Karpas-422 (cell line): ENCODE results near the gene CFAP100. TPM values are rescaled to one million over a fixed set of nuclear protein-coding genes. Genes with fewer than 3 reads are reported as not detected.

Source experiments
- DNase-seq: peaks from one replicate; pipeline ENCODE4 v3.0.0-alpha.2; 2015
- H2AFZ ChIP-seq: fragments of 200-600 bp; sonication (generic); 2 replicates; pipeline ENCODE4 v1.6.1; 2014; ENCODE audit warnings: antibody characterized with exemption, low read length, mixed read lengths
- H3K27ac ChIP-seq: fragments of 200-600 bp; sonication (generic); 2 replicates; pipeline ENCODE4 v1.5.1; 2014; ENCODE audit warnings: mild to moderate bottlenecking, low read length, moderate library complexity
- H3K27me3 ChIP-seq: fragments of 200-600 bp; sonication (generic); 2 replicates; pipeline ENCODE4 v1.6.1; 2014; ENCODE audit warnings: low read length, mixed read lengths
- H3K36me3 ChIP-seq: fragments of 200-600 bp; sonication (generic); 2 replicates; pipeline ENCODE4 v1.6.1; 2014; ENCODE audit warnings: low read length, mixed read lengths; ENCODE audit not compliant: insufficient read depth
- H3K4me1 ChIP-seq: fragments of 200-600 bp; sonication (generic); 2 replicates; pipeline ENCODE4 v1.6.1; 2014; ENCODE audit warnings: mild to moderate bottlenecking, low read length, mixed read lengths
- H3K4me2 ChIP-seq: fragments of 200-600 bp; sonication (generic); 2 replicates; pipeline ENCODE4 v1.6.1; 2014; ENCODE audit warnings: low read length, low read depth, mild to moderate bottlenecking; ENCODE audit not compliant: poor library complexity, severe bottlenecking
- H3K4me3 ChIP-seq: fragments of 200-600 bp; sonication (generic); 2 replicates; pipeline ENCODE4 v1.5.1; 2014; ENCODE audit warnings: mild to moderate bottlenecking, antibody characterized with exemption, low read length, mixed read lengths
- H3K79me2 ChIP-seq: fragments of 200-600 bp; sonication (generic); 2 replicates; pipeline ENCODE4 v1.6.1; 2014; ENCODE audit warnings: mild to moderate bottlenecking, low read length, mixed read lengths
- H3K9ac ChIP-seq: fragments of 200-600 bp; sonication (generic); 2 replicates; pipeline ENCODE4 v1.6.0; 2014; ENCODE audit warnings: low read length
- H3K9me2 ChIP-seq: fragments of 200-600 bp; sonication (generic), shearing (Covaris generic); replicated peaks from 2 replicates; pipeline ENCODE4 v1.6.0; 2014; ENCODE audit warnings: mild to moderate bottlenecking, low read length, moderate library complexity; ENCODE audit not compliant: insufficient read depth
- H3K9me3 ChIP-seq: fragments of 300-700, 200-600 bp; sonication (generic); 2 replicates; pipeline ENCODE4 v1.6.1; 2014; ENCODE audit warnings: low read length, mixed read lengths
- H4K20me1 ChIP-seq: fragments of 200-600 bp; sonication (generic); 2 replicates; pipeline ENCODE4 v1.6.1; 2014; ENCODE audit warnings: mild to moderate bottlenecking, antibody characterized with exemption, low read length, low read depth; ENCODE audit not compliant: insufficient read depth
- total RNA-seq: library from RNA; depleted of rRNA; stranded (reverse); fragments of >200 nt; shearing (Covaris generic); gene quantifications from 2 replicates; pipeline ENCODE4 v1.2.3, GENCODE V29; 2014; ENCODE audit warnings: low replicate concordance

Gene CFAP100
- total RNA-seq, 1 experiment from 2014 or later, result not detected

- Histone ChIP-seq H3K9me3 (no peaks in the 10 kb centered on the region), H4K20me1 (no peaks in the 10 kb centered on the region), H3K27ac (no peak overlapping the region), H3K36me3 (no peaks in the 10 kb centered on the region), H3K4me3 (no peak overlapping the region), H3K27me3 (no peaks in the 10 kb centered on the region), H3K9ac (no peak overlapping the region), H2AFZ (no peak overlapping the region), H3K4me2 (no peak overlapping the region), H3K79me2 (no peaks in the 10 kb centered on the region), H3K9me2 (no peaks in the 10 kb centered on the region), H3K4me1 (no peaks in the 10 kb centered on the region)
- no peak for DNase-seq
Measured at GRCh38 chr3:126412841-126413692, 18.4 kb downstream of the CFAP100 start.

DNA sequence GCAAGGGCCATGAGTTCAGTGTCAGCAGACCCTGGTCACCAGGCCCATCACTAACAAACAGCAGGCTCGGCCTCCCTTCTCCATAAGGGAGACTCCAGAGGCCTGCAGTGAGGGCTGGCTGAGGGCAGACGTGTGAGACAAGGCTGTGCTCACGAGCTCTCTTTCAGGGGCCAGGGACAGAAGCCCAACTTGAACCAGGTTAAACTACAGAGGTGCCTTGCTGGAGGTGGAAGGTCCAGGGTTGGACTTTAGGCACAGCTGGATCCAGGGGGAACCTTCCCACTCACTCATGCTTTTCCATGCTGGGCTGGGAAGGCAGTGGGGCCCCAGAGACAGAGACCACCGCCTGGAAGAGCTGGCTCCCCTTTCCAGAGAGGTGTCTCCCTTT is 19.0 kb downstream of the CFAP100 start:
- no peaks in the 10 kb centered on the region for H3K27me3 ChIP-seq
- H4K20me1 ChIP-seq, result no peaks in the 10 kb centered on the region
- no peaks in the 10 kb centered on the region for H3K36me3 ChIP-seq
- H3K4me2 ChIP-seq, result no peak overlapping the region
- no peaks in the 10 kb centered on the region for H3K9me2 ChIP-seq
- no peaks in the 10 kb centered on the region for H3K9me3 ChIP-seq
- no peak overlapping the region for H2AFZ ChIP-seq
- no peaks in the 10 kb centered on the region for H3K79me2 ChIP-seq
- H3K9ac ChIP-seq, result no peak overlapping the region
- H3K4me1 ChIP-seq, result no peaks in the 10 kb centered on the region
- no peak for DNase-seq
- H3K27ac ChIP-seq, result no peak overlapping the region
- no peak overlapping the region for H3K4me3 ChIP-seq

- DNase-seq, result no peak
- no peak overlapping the region for H2AFZ ChIP-seq
- H3K4me1 ChIP-seq, result no peaks in the 10 kb centered on the region
- H3K27me3 ChIP-seq, result no peaks in the 10 kb centered on the region
- H3K9me2 ChIP-seq, result no peaks in the 10 kb centered on the region
- no peak overlapping the region for H3K9ac ChIP-seq
- no peak overlapping the region for H3K4me2 ChIP-seq
- H4K20me1 ChIP-seq, result no peaks in the 10 kb centered on the region
- no peak overlapping the region for H3K4me3 ChIP-seq
- no peaks in the 10 kb centered on the region for H3K9me3 ChIP-seq
- no peaks in the 10 kb centered on the region for H3K36me3 ChIP-seq
- no peak overlapping the region for H3K27ac ChIP-seq
- H3K79me2 ChIP-seq, result no peaks in the 10 kb centered on the region
Measured at GRCh38 chr3:126414406-126414805, 19.7 kb downstream of the CFAP100 start.

DNA sequence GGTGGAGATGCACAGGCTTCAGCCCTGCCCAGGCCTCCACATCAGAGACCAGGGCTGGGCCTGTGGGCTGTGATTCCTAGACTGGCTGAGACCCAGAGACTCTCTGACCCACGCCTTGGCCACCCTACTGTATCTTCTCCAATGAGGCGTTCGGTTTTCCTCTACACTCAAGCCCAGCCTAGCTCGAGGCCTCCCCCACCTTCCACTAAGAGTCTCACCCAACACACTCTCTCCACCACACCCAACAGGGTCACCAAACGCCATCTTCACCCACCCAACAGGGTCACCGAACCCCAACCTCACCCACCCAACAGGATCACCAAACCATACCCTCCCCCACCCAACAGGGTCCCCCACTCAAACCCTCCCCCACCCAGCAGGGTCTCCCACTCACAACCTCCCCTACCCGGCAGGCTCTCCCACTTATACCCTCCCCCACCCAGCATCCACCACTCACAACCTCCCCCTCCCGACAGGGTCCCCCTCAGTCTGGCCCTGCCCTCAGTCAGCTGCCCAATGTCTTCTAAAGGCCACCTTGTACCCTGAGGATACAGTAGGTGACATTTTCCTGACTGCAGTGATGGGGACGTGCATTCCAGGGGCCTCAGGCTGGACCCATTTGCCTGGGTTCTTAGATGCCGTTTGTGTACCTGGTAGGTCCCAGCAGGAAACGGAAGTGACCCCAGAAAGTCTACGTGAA is 20.4 kb downstream of the CFAP100 start:
- H3K4me2 ChIP-seq, result no peak overlapping the region
- H2AFZ ChIP-seq, result no peak overlapping the region
- H3K9me3 ChIP-seq, result no peaks in the 10 kb centered on the region
- H3K36me3 ChIP-seq, result no peaks in the 10 kb centered on the region
- H3K27me3 ChIP-seq, result no peaks in the 10 kb centered on the region
- H3K27ac ChIP-seq, result no peak overlapping the region
- no peak for DNase-seq
- H4K20me1 ChIP-seq, result no peaks in the 10 kb centered on the region
- H3K9me2 ChIP-seq, result no peaks in the 10 kb centered on the region
- H3K79me2 ChIP-seq, result no peaks in the 10 kb centered on the region
- no peaks in the 10 kb centered on the region for H3K4me1 ChIP-seq
- no peak overlapping the region for H3K4me3 ChIP-seq
- H3K9ac ChIP-seq, result no peak overlapping the region

- Histone ChIP-seq H3K27me3 (no peaks in the 10 kb centered on the region), H3K79me2 (no peaks in the 10 kb centered on the region), H3K36me3 (no peaks in the 10 kb centered on the region), H3K27ac (no peak overlapping the region), H3K4me1 (no peaks in the 10 kb centered on the region), H3K9me3 (no peaks in the 10 kb centered on the region), H3K4me2 (no peak overlapping the region), H3K9me2 (no peaks in the 10 kb centered on the region), H2AFZ (no peak overlapping the region), H3K9ac (no peak overlapping the region), H4K20me1 (no peaks in the 10 kb centered on the region), H3K4me3 (no peak overlapping the region)
- no peak for DNase-seq
Measured at GRCh38 chr3:126415661-126416591, 21.2 kb downstream of the CFAP100 start.

GRCh38 chr3:126416943-126417342 is 22.2 kb downstream of the CFAP100 start:
- Histone ChIP-seq H3K27me3 (no peaks in the 10 kb centered on the region), H3K27ac (no peak overlapping the region), H3K4me2 (no peak overlapping the region), H4K20me1 (no peaks in the 10 kb centered on the region), H3K79me2 (no peaks in the 10 kb centered on the region), H3K4me3 (no peak overlapping the region), H3K9me2 (no peaks in the 10 kb centered on the region), H3K9me3 (no peaks in the 10 kb centered on the region), H2AFZ (no peak overlapping the region), H3K4me1 (no peaks in the 10 kb centered on the region), H3K9ac (no peak overlapping the region), H3K36me3 (no peaks in the 10 kb centered on the region)
- no peak for DNase-seq

- H3K79me2 ChIP-seq, result no peaks in the 10 kb centered on the region
- H3K9ac ChIP-seq, result no peak overlapping the region
- no peaks in the 10 kb centered on the region for H3K36me3 ChIP-seq
- H3K27me3 ChIP-seq, result no peaks in the 10 kb centered on the region
- H2AFZ ChIP-seq, result no peak overlapping the region
- H3K4me2 ChIP-seq, result no peak overlapping the region
- H3K4me1 ChIP-seq, result no peaks in the 10 kb centered on the region
- no peak for DNase-seq
- no peaks in the 10 kb centered on the region for H4K20me1 ChIP-seq
- H3K27ac ChIP-seq, result no peak overlapping the region
- H3K9me3 ChIP-seq, result no peaks in the 10 kb centered on the region
- no peaks in the 10 kb centered on the region for H3K9me2 ChIP-seq
- H3K4me3 ChIP-seq, result no peak overlapping the region
Measured at GRCh38 chr3:126417515-126417914, 22.8 kb downstream of the CFAP100 start.
